AG04449 (cell line): ENCODE measurements around the gene BAIAP2.

Source experiments
- CTCF ChIA-PET: fragments of 350-600 bp; formaldehyde crosslinking; extraction: SDS; loops from one replicate; lab custom pipeline; 2021; ENCODE audit warnings: antibody characterized with exemption; lab: Yijun Ruan, JAX
- POLR2A ChIA-PET: fragments of 400-600, 350-600 bp; formaldehyde crosslinking; extraction: SDS; loops from one replicate; lab custom pipeline; 2020; ENCODE audit warnings: antibody characterized with exemption, inconsistent platforms; lab: Yijun Ruan, JAX
- DNase-seq: peaks from one replicate; pipeline ENCODE4 v3.0.0-alpha.2; 2010; ENCODE audit warnings: low read depth, low spot score
- H3K4me3 ChIP-seq: 2 replicates; pipeline ENCODE4 v1.5.1; 2011; ENCODE audit warnings: low read depth, mild to moderate bottlenecking, control low read depth, low read length
- TF ChIP-seq, protein P1 (sequence below): IDR thresholded peaks from one replicate; pipeline ENCODE4 v1.5.1; 2011; ENCODE audit warnings: mild to moderate bottlenecking, moderate library complexity, low read length, control low read depth, inconsistent platforms; ENCODE audit not compliant: insufficient read depth; ENCODE audit errors: missing control alignments

BAIAP2 gene

DNA sequence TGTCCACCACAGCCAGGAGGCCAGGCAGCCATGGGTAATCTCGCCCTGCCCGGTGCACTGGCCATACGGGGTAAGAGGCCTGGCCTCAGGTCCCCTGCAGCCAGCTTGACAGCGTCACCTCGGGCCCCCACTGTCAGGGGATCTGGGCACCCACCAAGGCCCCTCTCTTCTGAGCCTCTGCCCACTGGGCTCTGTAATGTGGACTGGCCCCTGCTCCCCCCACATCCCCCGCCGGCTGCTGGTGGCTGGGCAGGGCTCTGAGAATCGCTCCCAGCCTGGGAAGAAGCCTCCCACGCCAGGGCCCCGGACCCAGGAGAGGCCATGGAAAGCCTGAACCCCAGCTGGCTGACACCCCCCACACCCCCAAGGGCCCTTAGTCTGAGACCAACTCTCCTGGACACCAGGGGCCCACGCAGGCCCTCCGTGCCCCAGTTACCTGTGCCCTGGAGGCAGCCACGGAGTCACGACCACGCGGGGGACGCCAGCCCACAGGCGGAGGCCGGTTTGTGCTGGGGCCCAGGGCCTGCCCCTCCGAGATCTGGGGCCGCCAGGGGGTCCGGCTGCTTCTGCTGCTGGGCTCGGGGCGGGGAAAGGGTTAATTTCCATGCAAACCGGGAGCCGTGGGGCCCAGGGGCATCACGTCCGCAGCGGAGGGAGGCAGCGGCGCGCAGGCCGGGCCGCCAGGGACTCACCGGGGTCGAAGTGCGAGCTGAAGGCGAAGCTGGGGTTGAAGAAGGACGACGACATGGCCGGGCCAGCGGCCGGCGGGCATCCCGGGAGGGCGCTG lies 130.5 kb downstream of the BAIAP2 start, which contains the start of gene PVALEF:
PVALEF (plus strand) TSS at position 262 of the 787 bp plus-strand sequence. CDS start 15,720 bp downstream, outside the sequence.
- ChIA-PET POLR2A (interaction anchor here (1.0 kb wide), 1 partner anchor 17 kb away, joined by 3 read pairs; no protein-coding TSS in a partner anchor), CTCF (no interaction called here)
- no peak for DNase-seq
- TF ChIP-seq, protein P1, sequence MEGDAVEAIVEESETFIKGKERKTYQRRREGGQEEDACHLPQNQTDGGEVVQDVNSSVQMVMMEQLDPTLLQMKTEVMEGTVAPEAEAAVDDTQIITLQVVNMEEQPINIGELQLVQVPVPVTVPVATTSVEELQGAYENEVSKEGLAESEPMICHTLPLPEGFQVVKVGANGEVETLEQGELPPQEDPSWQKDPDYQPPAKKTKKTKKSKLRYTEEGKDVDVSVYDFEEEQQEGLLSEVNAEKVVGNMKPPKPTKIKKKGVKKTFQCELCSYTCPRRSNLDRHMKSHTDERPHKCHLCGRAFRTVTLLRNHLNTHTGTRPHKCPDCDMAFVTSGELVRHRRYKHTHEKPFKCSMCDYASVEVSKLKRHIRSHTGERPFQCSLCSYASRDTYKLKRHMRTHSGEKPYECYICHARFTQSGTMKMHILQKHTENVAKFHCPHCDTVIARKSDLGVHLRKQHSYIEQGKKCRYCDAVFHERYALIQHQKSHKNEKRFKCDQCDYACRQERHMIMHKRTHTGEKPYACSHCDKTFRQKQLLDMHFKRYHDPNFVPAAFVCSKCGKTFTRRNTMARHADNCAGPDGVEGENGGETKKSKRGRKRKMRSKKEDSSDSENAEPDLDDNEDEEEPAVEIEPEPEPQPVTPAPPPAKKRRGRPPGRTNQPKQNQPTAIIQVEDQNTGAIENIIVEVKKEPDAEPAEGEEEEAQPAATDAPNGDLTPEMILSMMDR: no peak
- H3K4me3 ChIP-seq: peak within 1 kb of the TSS; percentile 6; the same call in 1 of the 2 replicates

GRCh38 chr17:81166033-81166492 lies 131.1 kb downstream of the BAIAP2 start, which contains the start of gene AATK:
TSS of gene AATK (minus strand) at chr17:81166221. CDS start at chr17:81165992, 229 bp downstream.
- TF ChIP-seq, protein P1: no peak
- H3K4me3 ChIP-seq: peak within 1 kb of the TSS; percentile 6; the same call in 1 of the 2 replicates
- POLR2A ChIA-PET: no interaction called here
- no peak for DNase-seq
- CTCF ChIA-PET: no interaction called here
